Ovary (tissue), 3 donors: Measurements from ENCODE around the gene ACSM2A.

Source experiments
- POLR2A ChIP-seq: fragments of 450-650 bp; IDR thresholded peaks from one replicate; pipeline ENCODE4 v1.6.1; 2017; ENCODE audit warnings: antibody characterized with exemption, mild to moderate bottlenecking, moderate library complexity
- TF ChIP-seq, protein P1 (sequence below), 3 donors: fragments of 450-650 bp in 2 of 3; fragments of 200-600 bp in 1 of 3; IDR thresholded peaks; one replicate each; pipeline versions ENCODE4 v1.5.1 to v1.8.0; 2016 to 2022; ENCODE audit warnings: antibody characterized with exemption in 3 of 3, mild to moderate bottlenecking in 1 of 3
- donor health status: DM: no; HTN: no; CAD: no.

DNA sequence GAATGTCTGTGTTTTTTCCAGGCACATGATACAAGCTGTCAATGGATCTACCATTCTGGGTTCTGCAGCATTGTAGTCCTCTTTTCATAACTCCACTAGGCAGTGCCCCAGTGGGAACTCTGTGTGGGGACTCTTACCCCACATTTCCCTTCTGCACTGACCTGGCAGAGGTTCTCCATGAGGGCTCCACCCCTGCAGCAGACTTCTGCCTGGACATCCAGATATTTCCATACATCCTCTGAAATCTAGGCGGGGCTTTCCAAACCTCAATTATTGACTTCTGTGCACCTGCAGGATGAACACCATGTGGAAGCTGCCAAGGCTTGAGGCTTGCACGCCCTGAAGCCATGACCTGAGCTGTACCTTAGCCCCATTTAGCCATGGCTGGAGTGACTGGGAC lies 56.0 kb downstream of the ACSM2A start:
- no peak for TF ChIP-seq POLR2A
- TF ChIP-seq, protein P1, sequence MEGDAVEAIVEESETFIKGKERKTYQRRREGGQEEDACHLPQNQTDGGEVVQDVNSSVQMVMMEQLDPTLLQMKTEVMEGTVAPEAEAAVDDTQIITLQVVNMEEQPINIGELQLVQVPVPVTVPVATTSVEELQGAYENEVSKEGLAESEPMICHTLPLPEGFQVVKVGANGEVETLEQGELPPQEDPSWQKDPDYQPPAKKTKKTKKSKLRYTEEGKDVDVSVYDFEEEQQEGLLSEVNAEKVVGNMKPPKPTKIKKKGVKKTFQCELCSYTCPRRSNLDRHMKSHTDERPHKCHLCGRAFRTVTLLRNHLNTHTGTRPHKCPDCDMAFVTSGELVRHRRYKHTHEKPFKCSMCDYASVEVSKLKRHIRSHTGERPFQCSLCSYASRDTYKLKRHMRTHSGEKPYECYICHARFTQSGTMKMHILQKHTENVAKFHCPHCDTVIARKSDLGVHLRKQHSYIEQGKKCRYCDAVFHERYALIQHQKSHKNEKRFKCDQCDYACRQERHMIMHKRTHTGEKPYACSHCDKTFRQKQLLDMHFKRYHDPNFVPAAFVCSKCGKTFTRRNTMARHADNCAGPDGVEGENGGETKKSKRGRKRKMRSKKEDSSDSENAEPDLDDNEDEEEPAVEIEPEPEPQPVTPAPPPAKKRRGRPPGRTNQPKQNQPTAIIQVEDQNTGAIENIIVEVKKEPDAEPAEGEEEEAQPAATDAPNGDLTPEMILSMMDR (IDR thresholded peaks at IDR 0.05): no peak
